ENCODE results near the gene GRIN2A. TPM values are rescaled to one million over a fixed set of nuclear protein-coding genes. Genes with fewer than 3 reads are reported as not detected.
"Not testable (repeated sequence)": the region's sequence is repeated elsewhere in the genome, so short reads cannot be mapped to it uniquely, and the experiment has no call there.

GRIN2A gene
- total RNA-seq, 1 donor from 2014 or later = not detected

DNA sequence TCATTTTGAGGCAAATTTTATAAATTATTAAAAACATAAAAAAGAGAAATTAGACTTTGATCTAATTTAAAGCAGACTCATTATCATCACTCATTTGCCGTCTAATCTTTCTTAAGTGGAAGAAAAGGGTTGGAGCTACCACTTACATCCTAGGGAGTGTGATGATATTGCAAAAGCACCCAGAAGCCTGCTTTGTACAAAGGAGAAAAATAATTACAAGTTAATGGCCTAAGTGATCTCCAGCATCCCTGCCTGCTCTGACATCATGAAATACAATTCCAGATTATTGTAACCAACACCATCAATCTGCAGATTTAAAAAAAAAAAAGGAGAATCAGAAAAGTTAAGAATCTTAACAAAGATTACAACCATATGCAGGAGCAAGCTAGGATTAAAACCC is 260.2 kb downstream of the GRIN2A start:
- DNase-seq (ENCODE audit: low read depth, low spot score) = no peak

DNA sequence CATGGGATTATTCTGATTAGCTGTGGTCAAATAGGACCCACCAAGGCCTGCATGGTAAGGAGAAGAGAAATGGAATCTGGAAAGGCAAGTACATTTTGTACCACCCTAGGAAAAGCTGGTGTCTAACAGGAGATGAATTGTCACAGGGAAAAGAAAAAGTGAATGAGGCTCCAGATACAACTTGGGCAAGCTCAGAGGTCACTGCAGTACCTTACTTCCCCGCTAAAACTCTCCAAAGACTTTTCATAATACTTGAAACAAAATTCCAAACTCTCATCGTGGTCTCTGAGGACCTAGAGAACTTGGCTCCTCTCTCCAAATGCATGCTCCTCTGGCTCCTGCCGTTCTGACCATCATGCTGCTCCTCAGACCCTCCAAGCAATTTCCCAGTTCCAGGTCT is 262.8 kb downstream of the GRIN2A start:
- no peak for DNase-seq (ENCODE audit: low read depth, low spot score)

DNA sequence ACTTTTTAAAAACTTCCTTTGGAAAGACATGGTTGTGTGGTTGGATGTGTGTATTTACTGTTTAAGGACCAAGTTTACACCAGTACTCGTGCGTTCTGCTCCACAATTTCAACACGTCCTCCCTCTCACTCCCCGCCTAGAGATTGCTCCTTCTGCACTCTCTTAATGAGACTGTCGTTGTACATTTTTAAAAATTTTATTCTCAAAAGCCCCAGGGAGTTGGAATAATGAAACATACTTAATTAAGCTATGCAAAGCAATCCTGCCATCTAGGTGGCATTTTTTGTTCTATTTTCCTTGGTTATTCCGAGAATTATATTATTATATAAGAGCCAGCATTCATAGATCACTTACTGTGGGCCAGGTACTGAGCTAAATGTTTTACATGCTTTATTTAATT is 264.5 kb downstream of the GRIN2A start:
- DNase-seq (ENCODE audit: low read depth, low spot score) = no peak

DNA sequence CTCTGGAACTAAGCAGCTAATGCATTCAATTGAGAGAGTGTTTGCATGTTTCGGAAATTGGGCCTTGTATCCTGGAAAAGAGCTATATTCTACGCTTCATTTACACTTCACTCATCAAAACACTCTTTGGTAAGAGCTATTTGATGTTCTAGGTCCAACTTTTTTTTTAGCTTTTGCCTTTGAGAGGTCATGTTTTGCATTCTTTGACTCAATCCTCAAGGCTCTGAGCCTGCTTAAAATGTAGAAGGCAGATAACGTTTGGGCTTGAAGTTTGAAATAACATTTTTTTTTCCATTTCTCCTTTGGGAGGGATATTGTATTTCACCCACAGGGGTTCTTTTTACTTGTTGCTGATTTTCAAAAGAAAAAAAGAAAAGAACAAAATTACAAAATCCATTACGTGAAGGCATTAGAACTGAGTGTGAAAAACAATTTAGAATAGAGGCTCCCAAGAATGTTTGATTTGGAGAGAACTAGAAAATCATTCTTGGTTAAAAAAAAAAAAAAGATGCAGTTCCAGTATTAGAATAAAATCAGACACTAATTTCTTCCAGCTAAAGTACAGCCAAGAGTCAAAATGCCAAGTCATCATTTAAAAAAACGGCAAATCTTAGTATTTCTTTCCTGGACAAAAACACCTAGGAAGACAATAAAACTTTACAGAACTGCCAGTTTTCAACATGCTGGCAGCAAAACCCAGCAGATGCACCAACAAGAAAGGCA is 268.5 kb downstream of the GRIN2A start:
- DNase-seq (ENCODE audit: low read depth, low spot score) = no peak

DNA sequence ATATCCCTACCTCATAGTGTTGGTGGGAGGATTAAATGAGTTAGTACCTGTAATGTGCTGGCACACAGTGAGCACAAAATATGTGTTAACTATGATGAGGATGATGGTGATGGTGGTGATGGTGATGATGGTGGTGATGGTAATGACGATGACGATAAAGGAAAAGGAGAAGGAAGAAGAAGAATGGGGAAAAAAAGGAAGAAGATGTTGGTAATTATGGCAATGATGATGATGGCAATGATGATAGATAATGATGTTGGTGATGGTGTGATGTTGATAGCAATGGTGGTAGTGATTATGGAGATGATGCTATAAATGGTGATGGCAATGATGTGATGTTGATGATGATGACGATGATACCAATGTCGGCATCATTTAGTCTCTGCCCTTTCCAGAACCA is 270.2 kb downstream of the GRIN2A start:
- DNase-seq (ENCODE audit: low read depth, low spot score) = no peak

DNA sequence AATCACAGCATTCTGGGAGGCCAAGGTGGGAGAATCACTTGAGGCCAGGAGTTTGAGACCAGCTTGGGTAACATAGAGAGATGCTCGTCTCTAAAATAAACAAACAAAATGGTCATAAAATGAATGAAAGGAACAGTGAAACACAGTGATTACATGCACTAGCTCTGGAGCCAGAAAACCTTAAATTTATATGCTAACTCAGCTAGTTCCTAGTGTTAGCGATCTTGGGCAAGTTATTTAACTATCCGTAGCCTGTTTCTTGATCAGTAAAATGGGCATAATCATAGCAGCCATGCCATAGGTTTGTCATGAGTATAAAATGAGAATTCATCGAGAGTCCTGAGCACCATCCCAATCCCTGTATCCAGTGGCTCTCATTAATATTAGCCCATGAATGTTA is 271.0 kb downstream of the GRIN2A start:
- DNase-seq (ENCODE audit: low read depth, low spot score) = no peak

DNA sequence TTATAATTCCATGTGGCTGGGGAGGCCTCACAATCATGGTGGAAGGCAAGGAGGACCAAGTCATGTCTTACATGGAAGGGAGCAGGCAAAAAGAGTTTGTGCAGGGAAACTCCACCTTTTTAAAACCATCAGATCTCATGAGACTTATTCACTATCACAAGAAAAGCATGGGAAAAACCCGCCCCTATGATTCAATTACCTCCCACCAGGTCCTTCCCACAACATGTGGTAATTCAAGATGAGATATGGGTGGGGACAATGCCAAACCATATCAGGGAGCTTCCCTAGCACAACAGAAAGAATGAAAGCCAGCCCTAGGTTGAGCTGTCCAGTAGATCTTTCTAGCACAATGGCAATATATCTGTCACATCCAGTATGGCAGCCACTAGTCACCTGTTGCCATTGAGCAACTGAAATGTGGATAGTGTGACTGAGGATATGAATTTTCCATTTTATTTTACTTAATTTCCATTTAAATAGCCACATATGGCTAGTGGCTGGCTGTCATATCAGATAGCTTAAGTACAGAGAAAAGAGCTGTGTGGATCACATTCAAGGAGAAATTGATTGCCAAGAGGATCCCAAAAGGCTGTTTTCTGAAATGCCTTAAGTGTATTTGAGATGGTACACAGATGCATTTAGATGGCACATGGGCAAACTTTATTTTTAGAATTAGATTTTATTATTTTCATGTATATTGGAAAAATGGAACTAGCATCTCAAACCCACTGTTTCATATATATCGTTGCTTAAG is 273.0 kb downstream of the GRIN2A start:
- DNase-seq (ENCODE audit: low read depth, low spot score) = no peak

DNA sequence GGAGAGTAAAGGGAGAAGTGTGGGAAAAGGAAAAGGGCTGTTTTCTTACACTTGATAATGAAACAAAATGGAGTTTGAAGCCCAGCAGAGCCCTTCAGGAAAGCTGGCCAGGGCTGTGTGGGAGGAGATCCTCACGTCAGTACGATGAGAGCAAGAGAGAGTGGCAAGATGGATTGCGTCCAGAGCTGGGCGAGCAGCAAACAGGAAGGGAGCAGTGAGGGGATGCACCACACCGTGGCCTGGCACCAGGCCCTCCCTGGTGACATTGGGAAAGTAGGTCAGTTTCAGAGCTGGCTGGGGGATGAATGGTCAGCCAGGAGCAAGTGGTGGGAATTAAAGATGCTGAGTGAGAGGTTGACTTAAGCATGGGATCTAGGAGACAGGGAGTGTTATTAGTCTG is 273.6 kb downstream of the GRIN2A start:
- DNase-seq (ENCODE audit: low read depth, low spot score) = no peak

DNA sequence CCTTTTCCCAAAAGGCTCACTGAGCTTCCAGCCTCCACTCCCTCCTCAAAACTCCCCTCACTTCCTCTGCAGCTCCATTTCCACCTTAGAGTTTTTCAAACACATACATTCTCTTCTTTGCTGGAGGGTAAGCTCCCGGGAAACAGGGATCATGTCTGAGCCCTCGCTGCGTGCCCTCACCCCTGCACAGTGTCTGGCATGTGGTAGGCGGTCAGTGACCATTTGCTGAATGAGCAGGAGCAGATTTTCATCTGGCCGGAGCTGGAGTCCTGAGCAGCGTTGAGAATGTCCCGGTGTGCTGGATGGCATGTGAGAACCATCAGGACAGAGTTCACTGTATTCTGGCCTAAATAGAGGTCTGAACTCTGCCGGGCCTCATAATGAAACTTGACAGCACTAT is 274.5 kb downstream of the GRIN2A start:
- no peak for DNase-seq (ENCODE audit: low read depth, low spot score)

DNA sequence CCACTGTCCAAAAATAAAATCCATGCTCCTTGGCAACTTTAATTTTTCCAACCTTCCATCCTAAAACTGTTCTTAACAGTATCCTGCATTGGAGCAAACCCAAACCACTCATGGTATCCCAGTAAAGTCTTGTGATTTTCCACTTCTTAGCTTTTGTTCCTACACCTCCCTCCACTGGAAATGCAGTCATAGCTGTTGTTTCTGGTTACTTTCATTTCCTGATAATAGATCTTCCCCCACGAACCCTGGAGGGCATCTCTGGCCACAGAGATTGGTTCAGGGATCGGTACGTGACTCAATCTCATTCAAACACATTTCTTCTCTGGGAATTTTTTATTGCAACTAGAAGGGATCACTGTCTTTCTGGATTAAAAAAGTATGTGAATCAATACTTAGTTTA is 276.0 kb downstream of the GRIN2A start:
- DNase-seq (ENCODE audit: low read depth, low spot score) = no peak

DNA sequence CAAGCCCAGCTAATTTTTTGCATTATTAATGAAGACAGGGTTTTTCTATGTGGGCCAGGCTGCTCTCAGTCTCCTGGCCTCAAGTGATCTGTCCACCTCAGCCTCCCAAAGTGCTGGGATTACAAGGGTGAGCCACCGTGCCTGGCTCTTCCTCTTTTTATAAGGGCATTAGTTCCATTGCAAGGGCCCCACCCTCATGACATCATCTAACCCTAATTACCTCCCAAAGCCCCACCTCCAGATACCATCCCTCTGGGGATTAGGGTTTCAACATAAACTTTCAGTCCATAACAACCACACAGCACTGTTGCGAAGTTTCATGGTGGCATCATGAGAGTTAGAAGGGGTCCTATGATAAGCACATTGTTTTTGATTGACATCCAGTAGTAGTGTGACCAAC is 277.7 kb downstream of the GRIN2A start:
- DNase-seq (ENCODE audit: low read depth, low spot score) = no peak

DNA sequence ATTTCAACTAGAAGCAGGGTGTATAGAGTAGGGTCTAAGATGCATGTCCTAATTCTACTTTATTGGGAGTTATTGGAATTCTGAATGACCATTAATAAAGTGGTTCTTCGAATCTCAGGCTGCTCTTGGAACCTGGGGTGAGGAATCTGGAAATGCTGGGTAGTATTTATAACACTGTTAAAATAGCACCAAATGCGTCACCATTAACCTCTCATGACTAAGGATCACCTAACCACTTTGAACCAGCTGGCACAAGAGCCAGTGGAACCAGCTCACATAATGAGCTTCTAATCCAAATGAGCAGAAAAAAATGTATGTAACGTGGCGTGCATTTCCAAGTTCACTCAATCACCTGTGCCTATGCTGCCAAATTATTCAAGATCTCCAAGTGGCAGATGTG is 281.7 kb downstream of the GRIN2A start:
- DNase-seq (ENCODE audit: low read depth, low spot score) = no peak

DNA sequence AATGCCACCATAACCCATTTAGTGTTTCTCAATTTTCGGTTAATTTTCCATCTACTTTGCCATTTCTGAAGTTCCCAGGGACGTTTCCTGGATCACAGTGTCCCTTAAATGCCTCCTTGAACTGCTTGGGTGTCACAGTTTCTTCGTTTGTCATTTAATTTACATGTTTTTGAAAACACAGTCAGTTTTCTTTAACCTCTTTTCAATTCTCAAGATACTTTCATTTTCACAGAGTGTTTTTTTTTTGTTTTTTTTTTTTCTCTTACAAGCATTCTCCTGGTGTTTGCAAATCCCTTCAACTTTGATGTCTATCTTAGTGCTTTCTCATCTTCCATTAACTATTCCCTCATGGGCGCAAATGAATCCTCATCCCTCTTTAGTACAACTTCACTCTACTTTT is 283.7 kb downstream of the GRIN2A start:
- no peak for DNase-seq (ENCODE audit: low read depth, low spot score)

DNA sequence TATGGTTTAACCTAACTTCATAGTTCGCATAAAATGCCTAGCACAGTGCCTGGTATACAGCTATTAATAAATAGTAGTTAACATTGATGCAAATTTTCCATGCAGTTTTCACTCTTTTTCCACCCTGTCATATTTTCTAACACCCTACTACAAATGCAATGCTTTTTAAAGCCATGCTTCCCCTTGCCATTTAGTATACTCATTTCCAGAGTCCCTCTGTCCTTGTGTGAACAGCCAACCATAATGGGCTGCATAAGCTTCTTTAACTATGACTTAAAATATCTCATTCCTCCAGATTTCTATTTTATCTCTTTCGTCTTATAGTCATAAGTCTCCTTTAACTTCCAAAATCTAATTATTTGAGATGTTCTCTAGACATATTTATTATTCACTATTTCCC is 284.1 kb downstream of the GRIN2A start:
- DNase-seq (ENCODE audit: low read depth, low spot score) = no peak

DNA sequence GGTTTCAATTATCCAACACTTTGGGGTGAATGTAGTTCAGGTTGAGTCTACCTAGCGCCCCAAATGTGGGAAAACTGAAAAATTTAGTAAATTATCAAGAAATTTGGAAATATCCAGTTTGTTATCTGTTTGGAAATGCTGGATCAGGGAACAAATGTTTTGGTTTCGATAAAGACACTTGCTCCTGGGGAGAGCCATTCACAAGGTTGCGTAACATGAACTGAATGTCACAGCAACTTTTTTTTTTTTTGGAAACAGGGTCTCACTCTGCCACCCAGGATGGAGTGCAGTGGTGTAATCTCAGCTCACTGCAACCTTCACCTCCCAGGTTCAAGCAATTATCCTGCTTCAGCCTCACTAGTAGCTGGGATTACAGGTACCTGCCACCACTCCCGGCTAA is 286.4 kb downstream of the GRIN2A start:
- no peak for DNase-seq (ENCODE audit: low read depth, low spot score)

DNA sequence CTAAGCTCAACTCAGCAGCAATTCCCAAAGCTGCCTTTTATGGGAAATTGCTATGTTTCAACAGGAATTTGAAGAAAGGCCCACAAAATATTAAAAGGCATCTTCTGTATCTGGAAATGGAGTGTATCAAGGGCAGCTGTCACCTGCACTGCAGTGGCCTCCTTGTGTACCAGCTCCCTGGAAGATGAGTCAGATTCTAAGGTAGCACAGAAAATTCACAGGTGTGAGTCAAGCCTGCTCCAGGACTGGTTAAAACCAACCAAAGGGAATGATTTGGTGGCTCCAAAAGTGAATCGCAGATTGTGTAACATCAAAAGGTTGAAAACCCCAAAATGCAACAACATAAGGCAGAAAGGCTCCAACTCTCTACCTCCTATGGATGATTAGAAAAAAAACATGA is 296.4 kb downstream of the GRIN2A start:
- no peak for DNase-seq (ENCODE audit: low read depth, low spot score)

DNA sequence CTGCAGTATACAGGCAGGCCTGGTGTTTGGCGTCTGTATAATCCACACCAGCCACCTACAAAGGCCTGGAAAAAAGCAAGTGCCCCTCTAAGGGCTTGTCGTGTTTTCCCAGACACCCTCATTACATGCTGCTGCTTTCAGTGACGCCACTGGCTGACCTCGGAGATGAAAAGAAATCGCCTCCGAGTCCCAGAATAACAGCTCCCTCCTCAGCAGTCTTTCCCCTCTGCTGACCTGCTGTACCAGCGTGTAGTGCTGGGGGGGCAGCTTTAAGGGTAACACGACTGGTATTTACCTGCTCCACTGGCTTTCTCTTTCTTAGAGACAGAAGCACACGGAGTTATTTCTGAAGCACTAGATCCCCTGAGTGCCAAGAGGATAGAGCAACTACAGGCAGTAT is 296.8 kb downstream of the GRIN2A start:
- DNase-seq (ENCODE audit: low read depth, low spot score) = no peak

DNA sequence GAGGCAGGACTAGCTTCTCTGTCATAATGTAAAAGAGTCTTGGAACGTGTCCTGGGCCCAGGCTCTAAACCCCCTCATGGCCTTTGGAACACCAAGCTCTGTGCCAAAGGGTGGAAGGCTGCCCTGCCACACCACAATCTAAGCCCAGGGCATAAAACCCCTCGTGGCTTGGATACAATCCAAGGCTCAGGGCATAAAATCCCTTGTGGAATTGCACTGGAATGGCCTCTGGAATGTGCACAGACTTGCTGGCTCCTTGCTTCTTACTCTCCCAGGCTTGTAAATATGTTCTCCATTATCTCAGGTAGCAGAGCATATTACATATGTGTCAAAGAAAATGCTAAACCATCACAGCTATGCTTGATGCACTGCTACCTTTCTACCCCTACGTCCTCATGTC is 306.2 kb downstream of the GRIN2A start:
- not testable (repeated sequence) for DNase-seq (ENCODE audit: low read depth, low spot score)

DNA sequence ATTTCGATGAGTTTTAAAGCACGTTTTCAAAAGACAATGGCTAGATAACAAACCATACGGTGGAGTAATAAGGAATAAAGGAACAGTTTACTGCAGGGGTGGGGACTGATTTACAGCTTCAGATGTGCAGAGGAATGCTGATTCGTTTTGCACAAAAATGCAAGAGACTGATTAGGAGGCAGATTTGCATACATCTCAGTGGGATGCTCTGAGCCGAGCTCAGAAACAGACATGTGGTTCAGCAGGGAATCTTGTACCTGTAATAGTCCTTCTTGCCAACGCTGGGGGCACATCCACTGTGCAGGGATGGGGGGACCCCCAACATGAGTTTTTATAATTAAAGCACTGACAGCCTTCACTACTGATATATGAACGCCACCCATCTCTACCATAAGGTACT is 308.0 kb downstream of the GRIN2A start:
- no peak for DNase-seq (ENCODE audit: low read depth, low spot score)

DNA sequence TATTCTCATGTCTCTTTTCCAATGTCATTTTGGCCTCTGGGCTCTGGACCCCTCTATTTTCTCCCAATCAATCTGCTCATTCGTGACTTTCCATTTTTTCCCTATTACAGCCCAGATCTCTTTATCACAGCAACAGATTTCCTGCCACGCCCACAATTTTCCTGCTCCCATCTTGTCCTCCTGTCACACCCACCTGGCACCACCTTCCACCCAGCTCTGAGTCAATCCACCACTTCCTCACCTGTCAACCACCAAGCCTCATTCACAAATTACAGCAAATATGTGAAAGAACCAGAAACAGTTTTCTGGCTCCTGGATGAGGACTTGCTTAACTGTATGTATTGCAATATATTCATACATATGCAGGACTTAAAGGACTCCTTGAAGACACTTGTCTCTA is 311.3 kb downstream of the GRIN2A start:
- no peak for DNase-seq (ENCODE audit: low read depth, low spot score)

DNA sequence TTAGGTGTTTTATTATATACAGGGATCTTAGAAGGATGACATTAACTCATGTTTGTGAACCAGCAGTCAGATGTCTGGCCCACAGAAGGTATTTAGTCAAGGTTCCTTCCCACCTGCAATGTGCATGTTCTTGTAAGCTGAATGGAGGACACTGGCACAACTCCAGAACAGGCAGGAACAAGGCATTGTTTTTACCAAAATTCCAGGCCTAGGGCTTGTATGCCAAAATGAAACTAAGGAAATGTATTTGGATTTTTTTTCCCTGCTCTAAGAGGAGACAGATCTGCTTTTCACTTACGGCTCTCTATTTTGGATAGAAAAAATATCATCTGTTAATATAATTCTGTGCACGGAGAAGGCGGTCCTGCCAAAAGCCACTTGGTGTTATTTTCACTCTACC is 312.5 kb downstream of the GRIN2A start:
- no peak for DNase-seq (ENCODE audit: low read depth, low spot score)

DNA sequence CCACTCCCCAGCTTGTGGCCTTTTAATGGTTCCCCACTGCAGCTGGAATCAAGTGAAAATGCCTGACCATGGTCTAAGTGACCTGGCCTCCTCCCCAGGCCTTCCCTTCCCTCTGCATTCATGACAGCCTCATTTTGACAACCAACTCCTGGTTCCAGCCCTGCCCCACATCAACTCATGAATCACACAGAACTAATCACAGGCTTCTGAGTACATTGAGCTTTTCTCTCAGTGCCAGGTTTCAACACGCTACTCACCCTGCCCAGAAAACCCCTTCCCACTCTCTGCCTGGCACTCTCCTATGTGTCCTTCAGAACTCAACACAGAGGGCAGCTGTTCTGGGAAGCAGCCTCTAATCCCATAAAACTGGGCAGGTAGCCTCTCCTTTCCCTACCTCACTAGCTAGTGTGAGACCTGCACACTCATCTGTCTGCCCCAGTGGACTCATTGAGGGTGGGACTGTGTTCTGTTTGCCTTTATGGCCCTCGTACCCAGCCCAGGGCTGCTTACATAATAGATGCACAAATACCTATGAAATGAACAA is 313.6 kb downstream of the GRIN2A start:
- no peak for DNase-seq (ENCODE audit: low read depth, low spot score)

DNA sequence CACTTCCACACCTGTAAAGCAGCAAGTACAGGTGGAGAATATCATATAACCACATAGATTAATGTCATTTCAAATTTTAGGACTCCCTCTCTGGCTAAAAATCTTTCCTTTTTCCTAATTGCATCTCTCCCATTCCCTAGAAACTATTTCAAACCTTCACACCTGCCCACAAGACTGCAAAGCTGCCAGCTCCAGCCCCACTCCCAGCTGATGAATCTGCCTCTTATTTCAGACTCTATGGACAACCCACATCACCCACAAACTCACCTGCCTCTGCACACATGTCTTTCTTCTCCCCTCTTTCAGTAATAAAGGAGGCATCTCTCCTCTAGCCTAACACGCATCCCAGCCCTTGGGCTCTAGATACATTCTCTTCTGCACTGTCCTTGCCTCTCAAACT is 315.1 kb downstream of the GRIN2A start:
- DNase-seq (ENCODE audit: low read depth, low spot score) = no peak

All from pulmonary artery endothelial cell (primary cell).